ENCODE measurements around the gene SIN3A.
"Not testable (repeated sequence)": the region's sequence is repeated elsewhere in the genome, so short reads cannot be mapped to it uniquely, and the experiment has no call there.

SIN3A gene

DNA sequence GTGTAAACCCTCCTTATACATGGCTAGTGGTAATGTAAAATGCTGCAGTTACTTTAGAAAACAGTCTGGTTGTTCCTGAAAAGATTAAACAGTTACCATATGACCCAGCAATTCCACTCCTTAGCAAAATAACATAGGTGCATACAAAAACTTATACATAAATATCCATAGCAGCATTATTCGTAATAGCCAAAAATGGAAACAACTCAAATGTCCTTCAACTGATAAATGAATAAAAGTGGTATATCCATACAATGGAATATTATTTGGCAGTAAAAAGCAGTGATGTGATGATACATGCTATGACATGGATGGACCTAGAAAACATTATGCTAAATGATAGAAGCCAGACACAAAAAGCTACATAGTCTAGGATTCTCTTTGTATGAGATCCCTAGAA is 31.6 kb upstream of the SIN3A start:
- Histone ChIP-seq H3K9ac (ENCODE audit: low read depth, low read length, poor library complexity, severe bottlenecking) (no peak overlapping the region), H3F3A (ENCODE audit: low read depth) (no peaks in the 10 kb centered on the region), H3K79me2 (ENCODE audit: insufficient read depth, low read length) (no peaks in the 10 kb centered on the region), H3K36me3 (ENCODE audit: insufficient read depth, low read length) (peaks cover 23% of the 10 kb centered on the region; the same call in 1 of the 2 replicates), H3K27me3 (ENCODE audit: insufficient read depth, low read length, poor library complexity, severe bottlenecking) (no peaks in the 10 kb centered on the region), H3K4me2 (ENCODE audit: low read depth, low read length, poor library complexity, severe bottlenecking) (no peak overlapping the region), H2AFZ (ENCODE audit: low read length) (no peak overlapping the region), H3K4me3 (ENCODE audit: low read length, poor library complexity, severe bottlenecking) (no peak overlapping the region), H3K4me1 (ENCODE audit: insufficient read depth, low read length, poor library complexity, severe bottlenecking) (no peaks in the 10 kb centered on the region), H4K20me1 (ENCODE audit: insufficient read depth, low read length, poor library complexity, severe bottlenecking) (no peaks in the 10 kb centered on the region), H3K9me3 (ENCODE audit: insufficient read depth, low read depth, low read length) (no peaks in the 10 kb centered on the region), H3K9me2 (replicated peaks; ENCODE audit: low read depth, low read length) (no peaks in the 10 kb centered on the region)
- TF ChIP-seq, protein P1, sequence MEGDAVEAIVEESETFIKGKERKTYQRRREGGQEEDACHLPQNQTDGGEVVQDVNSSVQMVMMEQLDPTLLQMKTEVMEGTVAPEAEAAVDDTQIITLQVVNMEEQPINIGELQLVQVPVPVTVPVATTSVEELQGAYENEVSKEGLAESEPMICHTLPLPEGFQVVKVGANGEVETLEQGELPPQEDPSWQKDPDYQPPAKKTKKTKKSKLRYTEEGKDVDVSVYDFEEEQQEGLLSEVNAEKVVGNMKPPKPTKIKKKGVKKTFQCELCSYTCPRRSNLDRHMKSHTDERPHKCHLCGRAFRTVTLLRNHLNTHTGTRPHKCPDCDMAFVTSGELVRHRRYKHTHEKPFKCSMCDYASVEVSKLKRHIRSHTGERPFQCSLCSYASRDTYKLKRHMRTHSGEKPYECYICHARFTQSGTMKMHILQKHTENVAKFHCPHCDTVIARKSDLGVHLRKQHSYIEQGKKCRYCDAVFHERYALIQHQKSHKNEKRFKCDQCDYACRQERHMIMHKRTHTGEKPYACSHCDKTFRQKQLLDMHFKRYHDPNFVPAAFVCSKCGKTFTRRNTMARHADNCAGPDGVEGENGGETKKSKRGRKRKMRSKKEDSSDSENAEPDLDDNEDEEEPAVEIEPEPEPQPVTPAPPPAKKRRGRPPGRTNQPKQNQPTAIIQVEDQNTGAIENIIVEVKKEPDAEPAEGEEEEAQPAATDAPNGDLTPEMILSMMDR (conservative IDR thresholded peaks at IDR 0.05; ENCODE audit: low read length) = no peak

DNA sequence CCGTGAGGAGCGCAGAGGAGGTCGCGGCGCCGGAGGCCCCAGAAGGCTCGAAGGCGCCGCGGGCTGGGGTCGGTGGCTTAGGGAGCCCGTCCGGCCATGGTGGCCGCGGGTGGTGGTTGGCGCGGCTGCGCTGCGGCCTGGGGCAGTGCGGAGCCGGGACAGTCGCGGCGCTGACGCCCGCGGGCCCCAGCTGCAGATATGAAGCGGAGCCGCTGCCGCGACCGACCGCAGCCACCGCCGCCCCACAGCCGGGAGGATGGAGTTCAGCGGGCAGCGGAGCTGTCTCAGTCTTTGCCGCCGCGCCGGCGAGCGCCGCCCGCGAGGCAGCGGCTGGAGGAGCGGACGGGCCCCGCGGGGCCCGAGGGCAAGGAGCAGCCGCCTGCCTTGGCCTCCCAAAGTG is 29.0 kb upstream of the SIN3A start:
- not testable (repeated sequence) for H3K27me3 ChIP-seq (ENCODE audit: insufficient read depth, low read length, poor library complexity, severe bottlenecking); H3K9me2 ChIP-seq (replicated peaks; ENCODE audit: low read depth, low read length); H3K9ac ChIP-seq (ENCODE audit: low read depth, low read length, poor library complexity, severe bottlenecking); H3K4me1 ChIP-seq (ENCODE audit: insufficient read depth, low read length, poor library complexity, severe bottlenecking); H3K4me2 ChIP-seq (ENCODE audit: low read depth, low read length, poor library complexity, severe bottlenecking); H2AFZ ChIP-seq (ENCODE audit: low read length); H3F3A ChIP-seq (ENCODE audit: low read depth); H3K4me3 ChIP-seq (ENCODE audit: low read length, poor library complexity, severe bottlenecking); H3K79me2 ChIP-seq (ENCODE audit: insufficient read depth, low read length); H3K9me3 ChIP-seq (ENCODE audit: insufficient read depth, low read depth, low read length); H4K20me1 ChIP-seq (ENCODE audit: insufficient read depth, low read length, poor library complexity, severe bottlenecking)
- H3K36me3 ChIP-seq (ENCODE audit: insufficient read depth, low read length) = peaks cover 37% of the 10 kb centered on the region; the same call in 1 of the 2 replicates

DNA sequence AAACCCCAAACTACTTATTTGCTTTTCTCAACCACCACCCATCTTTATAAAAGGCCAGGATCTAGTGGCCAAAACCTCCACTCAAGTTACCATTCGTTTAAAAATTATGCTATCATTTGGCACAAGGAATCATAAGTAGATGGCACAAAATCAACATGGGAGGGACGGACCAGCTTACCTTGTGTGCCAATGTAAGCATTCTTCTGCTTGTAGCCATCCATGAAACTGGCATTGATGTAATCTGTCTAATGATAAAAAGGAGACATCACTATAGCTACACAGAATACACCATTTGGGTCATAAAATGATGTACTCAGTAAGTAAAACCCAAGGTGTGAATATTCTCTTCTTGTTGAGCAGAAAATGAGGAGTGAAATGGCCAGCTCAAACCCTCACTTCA is 28.2 kb upstream of the SIN3A start:
- Histone ChIP-seq H2AFZ (ENCODE audit: low read length) (no peak overlapping the region), H3K9me2 (replicated peaks; ENCODE audit: low read depth, low read length) (no peaks in the 10 kb centered on the region), H3K27me3 (ENCODE audit: insufficient read depth, low read length, poor library complexity, severe bottlenecking) (no peaks in the 10 kb centered on the region), H4K20me1 (ENCODE audit: insufficient read depth, low read length, poor library complexity, severe bottlenecking) (no peaks in the 10 kb centered on the region), H3K9me3 (ENCODE audit: insufficient read depth, low read depth, low read length) (no peaks in the 10 kb centered on the region), H3K9ac (ENCODE audit: low read depth, low read length, poor library complexity, severe bottlenecking) (no peak overlapping the region), H3F3A (ENCODE audit: low read depth) (no peaks in the 10 kb centered on the region), H3K4me3 (ENCODE audit: low read length, poor library complexity, severe bottlenecking) (no peak overlapping the region), H3K4me1 (ENCODE audit: insufficient read depth, low read length, poor library complexity, severe bottlenecking) (no peaks in the 10 kb centered on the region), H3K4me2 (ENCODE audit: low read depth, low read length, poor library complexity, severe bottlenecking) (no peak overlapping the region), H3K79me2 (ENCODE audit: insufficient read depth, low read length) (no peaks in the 10 kb centered on the region), H3K36me3 (ENCODE audit: insufficient read depth, low read length) (peaks cover 38% of the 10 kb centered on the region; the same call in 1 of the 2 replicates)
- TF ChIP-seq, protein P1 (conservative IDR thresholded peaks at IDR 0.05; ENCODE audit: low read length) = no peak
- TF ChIP-seq EZH2phosphoT487 (IDR thresholded peaks at IDR 0.05; ENCODE audit: borderline replicate concordance) = no peak

- H4K20me1 ChIP-seq (ENCODE audit: insufficient read depth, low read length, poor library complexity, severe bottlenecking); H3K9ac ChIP-seq (ENCODE audit: low read depth, low read length, poor library complexity, severe bottlenecking); H3K4me1 ChIP-seq (ENCODE audit: insufficient read depth, low read length, poor library complexity, severe bottlenecking); H3K9me2 ChIP-seq (replicated peaks; ENCODE audit: low read depth, low read length); H3F3A ChIP-seq (ENCODE audit: low read depth); H3K27me3 ChIP-seq (ENCODE audit: insufficient read depth, low read length, poor library complexity, severe bottlenecking); H3K79me2 ChIP-seq (ENCODE audit: insufficient read depth, low read length); H2AFZ ChIP-seq (ENCODE audit: low read length); H3K9me3 ChIP-seq (ENCODE audit: insufficient read depth, low read depth, low read length); H3K4me3 ChIP-seq (ENCODE audit: low read length, poor library complexity, severe bottlenecking); H3K4me2 ChIP-seq (ENCODE audit: low read depth, low read length, poor library complexity, severe bottlenecking): not testable (repeated sequence)
- peaks cover 45% of the 10 kb centered on the region; the same call in 1 of the 2 replicates for H3K36me3 ChIP-seq (ENCODE audit: insufficient read depth, low read length)
Measured at GRCh38 chr15:75477094-75477493, 25.6 kb upstream of the SIN3A start.

Data from Loucy (cell line).